GM18873 (cell line): ENCODE data around the gene ZNF519.
"Not testable (repeated sequence)": the region's sequence is repeated elsewhere in the genome, so short reads cannot be mapped to it uniquely, and the experiment has no call there.

Source experiments
- ATAC-seq: cut with Tn5 transposase; IDR thresholded peaks from one replicate; pipeline ENCODE4 v1.9.1; 2021; ENCODE audit warnings: mild to moderate bottlenecking, moderate library complexity, moderate number of reproducible peaks; ENCODE audit not compliant: unreplicated experiment, low FRiP score

Gene ZNF519

DNA sequence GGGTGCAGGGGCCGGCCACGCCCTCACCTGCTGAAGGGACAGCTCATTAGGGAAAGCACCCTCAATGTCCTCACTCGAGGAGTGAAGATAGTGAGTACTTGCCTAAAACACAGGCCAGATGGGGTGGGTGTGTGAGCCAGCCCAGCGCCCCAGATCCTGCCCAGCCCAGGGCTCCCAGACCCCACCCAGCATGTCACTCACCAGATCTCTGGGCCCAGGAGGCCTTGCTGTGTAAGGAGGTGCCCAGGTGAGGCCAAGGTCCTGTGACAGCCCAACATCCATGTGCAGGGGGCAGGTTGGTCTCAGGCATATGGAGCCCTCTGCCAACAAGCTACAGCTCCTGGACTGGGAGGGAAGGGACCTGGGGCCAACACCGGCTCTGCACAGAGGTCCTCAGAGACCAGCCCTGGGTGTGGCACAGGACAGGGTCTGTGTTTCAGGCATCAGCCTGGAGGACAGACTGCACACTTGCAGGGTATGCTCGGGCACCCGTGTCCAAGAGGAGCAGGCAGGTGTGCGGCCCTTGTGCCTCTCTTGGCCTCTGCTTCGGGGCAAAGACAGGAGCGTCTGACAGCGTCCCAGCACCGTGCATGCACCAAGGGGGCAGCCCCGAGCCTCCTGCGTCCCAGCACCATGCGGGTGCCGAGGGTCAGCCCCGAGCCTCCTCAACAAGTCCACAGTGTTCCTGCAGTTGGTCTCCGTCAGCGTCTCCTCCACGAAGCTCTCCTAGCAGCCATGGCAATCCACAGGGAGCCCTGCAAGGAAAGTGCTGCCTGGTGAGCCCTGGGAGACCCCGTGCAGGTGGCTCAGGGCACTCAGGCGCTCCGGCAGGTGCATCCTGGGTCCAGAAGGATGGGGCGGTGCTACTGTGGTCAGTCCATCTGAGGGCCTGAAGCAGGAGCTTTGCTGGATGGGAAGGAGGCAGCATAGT is 16.0 kb upstream of the ZNF519 start:
- not testable (repeated sequence) for ATAC-seq

DNA sequence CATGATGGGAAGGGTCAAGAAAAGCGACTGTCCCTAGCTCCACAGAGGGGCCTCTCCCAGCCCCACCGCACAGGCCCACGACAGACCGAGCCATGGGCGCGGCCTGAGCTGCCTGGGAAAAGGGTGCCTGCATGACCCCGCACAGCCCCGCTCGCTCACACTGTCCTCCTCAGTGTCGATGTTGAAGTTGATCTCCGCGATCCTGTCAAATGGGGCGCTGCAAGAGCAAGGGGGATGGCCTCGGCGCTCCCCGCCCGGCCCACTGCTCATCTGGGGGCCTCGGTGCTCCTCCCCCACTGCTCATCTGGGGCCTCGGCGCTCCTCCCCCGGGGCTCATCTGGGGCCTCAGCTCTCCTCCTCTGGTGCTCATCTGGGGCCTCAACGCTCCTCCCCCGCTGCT is 14.5 kb upstream of the ZNF519 start:
- not testable (repeated sequence) for ATAC-seq

DNA sequence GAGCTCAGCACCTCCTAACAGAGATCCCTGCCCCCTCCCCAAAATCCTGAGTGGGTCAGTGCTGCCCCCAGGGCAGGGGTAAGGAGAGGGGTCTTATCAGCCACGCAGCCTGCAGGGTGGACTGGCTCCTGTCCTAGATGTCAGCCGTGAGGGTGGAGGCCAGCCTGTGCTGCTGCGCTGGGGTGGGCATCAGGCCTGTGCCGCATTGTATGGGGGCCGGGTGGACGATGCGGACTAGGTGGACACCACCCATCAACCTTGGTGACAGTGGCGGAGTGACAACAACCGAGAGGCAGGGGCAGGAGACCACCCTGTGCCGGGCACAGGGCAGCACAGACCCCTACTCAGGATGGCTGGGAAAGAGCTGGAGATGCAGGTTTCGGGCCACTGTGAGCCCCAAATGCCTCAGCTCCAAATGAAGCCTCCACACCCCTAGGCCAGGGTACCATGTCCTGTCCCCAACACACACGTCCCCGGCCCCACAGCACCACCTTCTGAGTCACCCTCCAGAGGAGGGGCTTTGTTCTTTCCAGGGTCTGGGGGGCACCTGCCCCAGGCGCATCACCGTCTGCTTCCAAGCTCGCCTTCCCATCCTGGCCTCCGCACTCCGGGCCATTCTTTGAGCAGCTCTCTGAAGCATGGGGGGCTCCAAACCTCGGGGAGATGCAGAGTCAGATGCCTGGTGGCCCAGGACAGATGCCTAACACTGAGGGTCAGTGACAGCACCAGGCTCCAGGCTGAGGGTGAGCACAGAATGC is 13.5 kb upstream of the ZNF519 start:
- ATAC-seq = not testable (repeated sequence)

DNA sequence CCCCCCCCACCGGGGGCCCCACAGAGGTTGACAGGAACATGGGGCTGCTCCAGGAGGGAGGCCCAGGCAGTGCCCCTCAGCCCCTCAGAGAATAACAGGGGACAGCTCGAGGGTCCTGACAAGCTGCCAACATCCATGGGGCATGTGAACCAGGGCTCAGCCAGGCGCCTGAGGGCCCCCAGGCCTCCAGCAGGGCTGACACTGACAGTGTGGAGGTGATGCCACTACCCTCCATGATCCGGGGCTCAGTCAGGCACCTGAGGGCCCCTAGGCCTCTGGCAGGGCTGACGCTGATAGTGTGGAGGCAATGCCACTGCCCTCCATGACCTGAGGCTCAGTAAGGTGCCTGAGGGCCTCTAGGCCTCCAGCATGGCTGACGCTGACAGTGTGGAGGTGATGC is 12.8 kb upstream of the ZNF519 start:
- ATAC-seq = not testable (repeated sequence)

DNA sequence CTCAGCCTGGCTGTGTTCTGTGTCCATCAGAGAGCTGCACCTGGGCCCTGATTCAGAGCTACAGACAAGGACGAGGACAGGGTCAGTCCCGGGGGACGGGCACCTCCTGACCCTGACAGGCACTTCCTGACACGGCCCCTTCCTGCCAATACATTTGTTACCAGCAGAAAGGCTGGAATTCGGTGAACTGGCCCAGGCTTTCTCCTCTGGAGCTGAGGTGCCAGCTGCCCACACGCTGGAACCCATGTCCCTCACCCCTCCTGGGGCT is 12.3 kb upstream of the ZNF519 start:
- no peak for ATAC-seq

DNA sequence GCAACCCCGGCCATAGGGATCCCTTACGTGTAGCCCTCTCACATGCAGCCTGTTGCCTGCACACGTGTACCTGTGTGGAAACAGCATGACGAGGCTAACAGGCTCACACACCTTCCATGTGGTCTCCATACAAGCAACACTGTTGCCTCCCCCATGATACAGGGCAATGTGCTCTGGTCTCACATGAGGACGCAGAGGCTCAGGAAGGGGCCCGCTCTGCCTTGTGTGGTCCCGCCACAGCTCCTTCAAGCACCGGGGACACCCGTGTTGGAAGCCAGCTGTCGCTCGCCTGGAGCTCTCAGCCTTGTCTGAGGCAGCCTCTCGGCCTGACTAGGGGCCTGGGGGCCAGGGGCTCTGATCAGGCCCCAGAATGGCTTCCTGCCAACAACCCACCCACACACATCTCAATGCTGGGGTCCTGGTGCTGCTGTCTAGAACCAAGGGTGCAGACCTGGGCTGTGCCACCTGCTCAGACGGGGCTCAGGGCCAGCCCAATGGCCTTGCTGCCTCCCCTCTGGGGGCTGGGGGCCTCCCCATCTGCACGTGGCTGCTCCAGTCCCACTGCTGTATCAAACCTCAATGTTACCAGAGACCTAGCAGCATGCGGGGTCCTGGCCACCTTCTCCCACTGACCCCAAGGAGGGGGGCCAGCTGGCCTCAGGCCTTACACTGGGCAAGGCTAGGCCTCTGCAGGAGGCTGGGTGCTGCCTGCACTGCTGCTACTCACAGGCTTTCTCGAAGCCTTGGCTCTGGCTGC is 11.8 kb upstream of the ZNF519 start:
- ATAC-seq = not testable (repeated sequence)

DNA sequence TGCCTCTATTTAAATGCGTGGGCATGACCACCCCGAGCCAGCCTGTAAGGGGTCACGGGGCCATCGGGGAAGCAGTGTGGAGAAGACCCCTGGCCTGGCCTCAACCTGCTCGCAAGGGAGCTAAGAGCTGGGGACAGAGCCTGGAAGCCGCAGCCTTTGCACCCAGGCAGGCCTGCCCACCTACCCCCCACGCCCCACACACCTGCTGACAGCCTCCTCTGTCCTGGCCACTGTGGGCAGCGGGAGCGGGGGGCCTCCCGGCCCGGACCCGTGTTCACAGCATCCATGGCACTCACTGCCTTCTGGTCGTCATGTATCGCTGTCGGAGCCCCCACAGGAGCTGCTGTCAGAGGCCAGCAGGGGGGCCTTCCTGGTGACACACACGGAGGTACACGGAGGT is 11.2 kb upstream of the ZNF519 start:
- not testable (repeated sequence) for ATAC-seq

DNA sequence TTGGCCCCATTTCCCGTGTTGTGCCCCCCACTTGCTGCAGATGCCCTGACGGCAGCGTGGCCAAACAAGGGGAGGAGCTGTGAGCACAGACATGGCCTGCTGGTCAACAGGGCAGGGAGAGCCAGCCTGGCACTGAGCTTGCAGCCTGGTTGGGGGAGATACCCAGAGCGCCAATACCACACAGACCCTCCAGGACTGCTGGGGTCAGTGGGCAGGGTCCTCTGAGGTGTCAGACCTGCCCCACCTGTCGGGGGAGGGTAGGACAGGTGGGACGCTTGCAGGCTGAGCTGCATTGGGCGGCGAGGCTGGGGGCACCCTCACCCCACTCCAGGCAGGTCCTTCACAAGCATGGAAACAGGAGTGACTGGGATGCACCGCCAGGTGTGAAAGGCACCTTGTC is 9.9 kb upstream of the ZNF519 start:
- ATAC-seq = not testable (repeated sequence)

DNA sequence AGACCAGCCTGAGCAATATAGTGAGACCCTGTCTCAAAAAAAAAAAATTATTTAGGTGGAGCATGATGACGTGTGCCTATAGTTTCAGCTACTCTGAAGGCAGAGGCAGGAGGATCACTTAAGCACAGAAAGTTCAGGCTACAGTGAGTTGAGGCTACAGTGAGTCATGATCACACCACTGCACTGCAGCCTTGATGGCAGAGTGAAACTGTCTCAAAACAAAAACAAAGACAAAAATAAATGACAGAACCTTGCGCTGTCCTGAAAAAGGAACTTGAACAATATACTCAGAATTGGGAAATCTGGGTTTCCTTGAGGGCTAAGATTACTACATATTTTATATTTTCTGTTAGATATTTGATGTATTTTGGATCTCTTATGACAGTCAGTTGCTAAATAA is 7.3 kb upstream of the ZNF519 start:
- not testable (repeated sequence) for ATAC-seq

DNA sequence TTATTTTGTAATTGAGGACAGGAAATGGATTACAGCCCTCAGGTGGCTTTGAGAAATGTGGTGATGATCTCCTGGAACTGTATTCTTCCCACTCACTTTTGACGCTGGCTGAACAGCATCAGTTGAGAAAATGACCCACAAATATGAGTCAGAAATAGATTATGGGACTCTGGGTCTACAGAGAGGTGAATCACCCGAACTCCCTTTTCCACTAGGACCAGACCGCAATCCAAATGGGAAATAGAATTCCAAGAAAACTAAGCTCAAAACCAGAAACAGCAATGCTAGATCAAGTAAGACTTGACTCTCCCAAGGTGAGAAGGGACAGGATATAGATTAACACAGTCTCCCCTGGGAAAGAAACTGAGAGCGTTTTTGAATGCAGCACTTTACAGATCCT is 5.7 kb upstream of the ZNF519 start:
- ATAC-seq = not testable (repeated sequence)

DNA sequence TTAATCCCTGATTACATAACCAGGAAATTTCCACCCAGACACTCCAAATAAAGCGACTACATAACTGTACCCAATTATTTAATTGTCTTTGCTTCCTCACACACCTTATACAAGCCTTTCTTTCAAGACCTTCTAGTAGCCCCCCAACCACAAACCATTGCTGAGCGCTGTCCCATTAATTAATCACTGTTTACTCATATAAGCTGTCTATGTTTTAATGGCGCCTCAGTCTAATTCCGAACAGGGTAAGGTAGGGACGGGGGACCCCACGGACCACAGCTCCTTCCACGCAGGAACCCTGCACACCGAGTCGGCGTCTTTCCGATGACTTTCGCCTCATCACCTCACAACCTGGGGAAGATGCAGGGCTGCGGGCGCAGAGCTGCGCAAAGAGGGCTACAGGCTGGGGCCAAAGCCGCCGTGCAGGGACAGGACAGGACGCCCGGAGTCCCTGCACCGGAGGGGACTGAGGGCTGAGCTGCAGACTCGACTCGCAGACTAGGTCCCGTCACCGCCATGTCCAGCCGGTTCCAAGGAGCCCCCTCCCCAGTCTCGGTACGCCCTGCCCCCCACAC is 452 bp downstream of the ZNF519 start:
- ATAC-seq = not testable (repeated sequence)

DNA sequence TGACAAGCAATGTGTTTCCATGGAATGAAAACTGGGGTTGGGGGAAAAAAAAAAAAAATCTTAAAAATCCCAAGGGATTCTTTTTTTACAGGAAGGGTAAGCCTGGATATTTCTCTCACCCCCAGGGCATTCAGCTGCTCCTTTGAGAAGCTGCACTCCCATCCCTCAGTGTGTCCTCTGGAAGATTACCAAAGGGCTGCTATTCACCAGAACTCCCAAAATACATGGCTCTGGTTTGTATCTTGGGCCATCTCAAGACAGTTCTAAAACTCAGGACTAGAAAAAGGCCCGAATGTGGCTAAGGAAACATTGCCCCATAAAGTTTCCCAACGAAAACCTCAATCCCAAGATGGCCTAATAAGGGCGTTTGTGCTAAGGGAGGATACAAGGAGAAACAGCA is 1.4 kb downstream of the ZNF519 start:
- ATAC-seq = not testable (repeated sequence)

DNA sequence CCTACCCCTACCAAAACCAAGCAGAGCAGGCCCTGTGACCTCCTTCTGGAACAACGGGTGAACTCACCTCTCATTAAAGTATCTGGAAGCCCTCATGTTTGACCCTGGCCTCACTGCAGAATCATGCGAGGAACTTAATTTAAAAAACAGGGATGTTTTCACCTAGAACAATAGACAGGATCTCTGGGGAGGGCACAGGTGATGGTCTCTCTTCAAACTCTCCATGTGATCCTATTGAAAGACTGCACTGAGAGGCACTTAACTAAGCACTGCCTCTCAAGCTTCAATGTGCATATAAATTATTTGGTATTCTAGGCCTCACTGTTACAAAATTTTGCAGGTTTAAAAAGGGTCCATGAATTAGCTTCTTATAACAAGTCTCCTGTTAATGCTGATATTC is 7.5 kb downstream of the ZNF519 start:
- no peak for ATAC-seq

DNA sequence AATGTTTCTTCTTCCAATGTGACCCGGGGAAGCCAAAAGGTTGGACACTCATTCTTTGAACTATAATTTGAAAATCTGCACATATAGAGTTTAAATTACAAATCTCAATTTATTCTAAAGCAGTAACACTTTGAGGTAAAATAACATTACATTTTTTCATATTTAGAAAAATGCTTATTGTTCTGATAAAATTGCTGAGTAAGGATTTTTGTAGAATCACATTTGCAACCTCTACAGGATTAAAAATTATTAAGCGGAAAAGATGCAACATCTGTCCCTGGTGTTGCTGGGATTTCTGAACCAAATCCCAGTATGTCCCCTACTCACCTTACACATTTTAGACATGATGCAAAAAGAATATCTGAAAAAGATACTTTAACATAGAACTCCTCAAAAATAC is 10.1 kb downstream of the ZNF519 start:
- no peak for ATAC-seq

DNA sequence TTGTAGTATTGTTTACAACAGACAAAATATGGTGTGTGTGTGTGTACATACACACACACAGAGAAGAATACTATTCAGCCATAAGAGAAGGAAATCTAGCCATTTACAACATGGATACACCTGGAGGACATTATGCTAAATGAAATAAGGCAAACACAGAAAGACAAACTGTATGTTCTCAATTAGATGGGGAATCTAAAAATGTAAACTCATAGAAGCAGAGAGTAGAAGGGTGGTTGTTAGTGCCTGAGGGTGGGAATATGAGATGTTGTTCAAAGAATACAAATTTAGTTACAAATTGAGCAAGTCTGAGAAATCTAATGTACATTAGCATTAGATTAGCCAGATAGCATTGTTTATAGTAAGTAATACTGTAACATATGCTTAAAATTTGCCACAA is 11.3 kb downstream of the ZNF519 start:
- no peak for ATAC-seq

DNA sequence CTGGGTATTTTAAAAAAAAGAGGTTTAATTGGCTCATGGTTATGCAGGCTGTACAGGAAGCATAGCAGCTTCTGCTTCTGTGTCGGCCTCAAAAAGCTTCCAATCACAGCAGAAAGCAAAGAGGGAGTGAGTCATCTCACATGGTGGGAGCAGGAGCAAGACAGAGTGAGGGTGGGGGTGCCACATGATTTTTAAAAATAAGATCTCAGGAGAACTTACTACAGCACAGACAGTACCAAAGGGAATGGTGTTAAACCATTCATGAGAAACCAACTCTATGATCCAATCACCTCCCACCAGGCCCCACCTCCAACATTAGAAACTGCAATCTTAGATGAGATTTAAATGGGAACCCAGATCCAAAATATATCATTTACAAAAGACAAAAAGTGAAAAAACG is 14.6 kb downstream of the ZNF519 start:
- ATAC-seq = no peak

DNA sequence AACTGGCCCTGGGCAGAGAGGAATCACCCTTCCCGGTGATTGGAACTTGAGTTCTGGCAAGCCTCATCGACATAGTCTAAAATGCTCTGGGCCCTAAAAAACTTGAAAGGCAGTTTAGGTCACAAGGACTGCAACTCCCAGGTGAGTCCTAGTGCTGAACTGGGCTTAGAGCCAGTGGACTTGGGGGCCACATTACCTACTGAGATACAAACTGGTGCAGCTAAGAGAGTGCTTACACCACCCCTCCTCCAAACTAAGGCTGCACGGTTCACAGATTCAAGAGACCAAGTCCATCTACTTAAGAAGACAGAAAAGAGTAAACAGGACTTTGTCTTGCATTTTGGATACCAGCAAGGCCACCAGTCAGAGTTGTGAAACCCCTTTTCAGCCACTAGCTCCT is 25.3 kb downstream of the ZNF519 start:
- ATAC-seq = no peak

DNA sequence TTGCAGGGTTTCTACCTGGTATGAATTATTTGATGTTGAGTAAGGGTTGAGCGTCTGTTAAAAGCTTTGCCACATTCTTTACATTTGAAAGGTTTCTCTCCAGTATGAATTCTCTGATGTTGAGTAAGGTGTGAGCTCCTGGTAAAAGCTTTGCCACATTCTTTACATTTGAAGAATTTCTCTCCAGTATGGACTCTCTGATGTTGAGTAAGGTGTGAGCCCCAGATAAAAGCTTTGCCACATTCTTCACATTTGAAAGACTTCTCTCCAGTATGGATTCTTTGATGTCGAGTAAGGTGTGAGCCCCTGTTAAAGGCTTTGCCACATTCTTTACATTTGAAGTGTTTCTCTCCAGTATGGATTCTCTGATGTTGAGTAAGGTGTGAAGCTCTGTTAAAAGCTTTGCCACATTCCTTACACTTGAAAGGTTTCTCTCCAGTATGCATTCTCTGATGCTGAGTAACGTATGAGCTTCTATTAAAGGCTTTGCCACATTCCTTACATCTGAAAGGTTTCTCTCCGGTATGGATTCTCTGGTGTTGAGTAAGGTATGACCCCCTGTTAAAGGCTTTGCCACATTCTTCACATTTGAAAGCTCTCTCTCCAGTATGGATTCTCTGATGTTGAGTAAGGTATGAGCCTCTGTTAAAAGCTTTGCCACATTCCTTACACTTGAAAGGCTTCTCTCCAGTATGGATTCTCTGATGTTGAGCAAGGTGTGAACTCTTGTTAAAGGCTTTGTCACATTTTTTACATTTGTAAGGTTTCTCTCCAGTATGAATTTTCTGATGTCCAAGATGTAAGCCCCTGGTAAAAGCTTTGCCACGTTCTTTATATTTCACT is 27.1 kb downstream of the ZNF519 start:
- ATAC-seq = no peak

DNA sequence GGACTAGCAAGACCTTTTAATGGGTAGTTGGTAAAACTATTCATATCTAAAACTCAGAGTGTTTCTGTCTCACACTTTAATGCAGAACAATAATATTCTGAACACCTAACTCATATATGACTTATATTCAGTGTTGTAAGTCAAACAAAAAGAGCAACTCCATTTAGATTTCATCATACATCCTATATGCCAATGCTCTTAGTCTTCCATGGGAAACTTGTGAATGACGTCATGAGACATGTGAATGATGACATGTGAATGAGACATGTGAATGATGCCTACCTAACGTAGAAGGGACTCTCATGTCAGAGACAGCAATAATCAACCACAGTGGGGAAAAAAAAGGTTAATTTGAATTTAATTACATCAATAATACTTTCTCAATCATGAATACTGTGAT is 28.0 kb downstream of the ZNF519 start:
- ATAC-seq = no peak
